H7 (cell line): ENCODE data around the gene GTPBP4. TPM values are rescaled to one million over a fixed set of nuclear protein-coding genes. Genes with fewer than 3 reads are reported as not detected.
A peak's percentile ranks its signal among the peaks of the same experiment; 100 is the strongest.
"Not testable (repeated sequence)": the region's sequence is repeated elsewhere in the genome, so short reads cannot be mapped to it uniquely, and the experiment has no call there.

Experiments
- DNase-seq: peaks from one replicate; pipeline ENCODE4 v3.0.0; 2012
- H3K27me3 ChIP-seq: 2 replicates; pipeline ENCODE4 v1.6.0; 2011; ENCODE audit warnings: mild to moderate bottlenecking, low read length; ENCODE audit not compliant: control insufficient read depth, insufficient read depth
- H3K36me3 ChIP-seq: replicated peaks from 2 replicates; pipeline ENCODE4 v1.5.1; 2011; ENCODE audit warnings: low read length; ENCODE audit not compliant: control insufficient read depth, insufficient read depth
- H3K4me3 ChIP-seq: 2 replicates; pipeline ENCODE4 v1.5.1; 2011; ENCODE audit warnings: low read depth, mild to moderate bottlenecking, control low read depth, low read length, moderate library complexity; ENCODE audit not compliant: insufficient read depth
- total RNA-seq: library from RNA; depleted of rRNA; stranded (reverse); fragments of >200 nt; shearing (Covaris generic); gene quantifications from 2 replicates; pipeline ENCODE4 v1.2.3, GENCODE V29; 2014

Gene GTPBP4
- total RNA-seq, 1 experiment from 2014 or later = 40.8 TPM

DNA sequence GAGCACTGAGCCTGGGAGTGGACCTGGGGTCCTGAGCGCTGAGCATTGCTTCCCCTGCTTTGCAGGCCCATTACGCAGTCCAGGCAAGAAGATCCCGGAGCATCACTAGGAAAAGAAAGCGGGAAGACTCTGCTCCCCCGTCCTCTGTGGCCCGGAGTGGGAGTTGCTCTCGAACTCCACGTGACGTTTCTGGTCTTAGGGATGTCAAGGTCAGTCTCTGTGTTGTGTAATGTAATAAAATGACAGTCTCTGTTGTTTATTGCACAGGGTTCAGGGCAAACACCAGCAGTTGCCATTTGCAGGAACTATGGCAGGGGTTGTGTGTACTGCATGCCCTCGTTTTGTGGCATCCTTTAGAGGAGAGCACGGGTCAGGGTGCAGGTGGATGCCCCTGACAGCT, 27.5 kb downstream of the GTPBP4 start:
- no peak overlapping the region for H3K4me3 ChIP-seq
- no peak for DNase-seq
- H3K36me3 ChIP-seq = peaks cover 47% of the 10 kb centered on the region
- no peaks in the 10 kb centered on the region for H3K27me3 ChIP-seq

DNA sequence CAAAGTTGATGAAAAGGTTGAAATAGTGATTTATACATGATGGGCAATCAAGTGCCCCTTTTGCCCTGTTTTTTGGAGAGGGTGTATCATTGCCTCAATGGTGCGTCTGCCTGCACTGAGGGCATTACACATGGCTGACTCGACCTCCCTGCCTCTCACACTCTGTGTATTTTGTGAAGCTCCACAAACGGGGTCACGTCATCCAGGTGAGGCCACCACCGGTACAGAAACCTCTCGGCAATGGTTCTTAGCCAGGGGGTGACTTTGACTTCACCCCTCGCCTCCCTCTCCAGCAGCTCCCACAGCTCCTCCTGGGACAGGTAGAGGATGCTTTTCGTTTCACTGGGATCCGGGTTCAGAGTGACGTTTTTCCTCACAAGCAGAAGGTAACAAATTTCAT, 31.1 kb downstream of the GTPBP4 start:
- Histone ChIP-seq H3K4me3 (no peak overlapping the region), H3K36me3 (peaks cover 23% of the 10 kb centered on the region), H3K27me3 (no peaks in the 10 kb centered on the region)
- DNase-seq = no peak

DNA sequence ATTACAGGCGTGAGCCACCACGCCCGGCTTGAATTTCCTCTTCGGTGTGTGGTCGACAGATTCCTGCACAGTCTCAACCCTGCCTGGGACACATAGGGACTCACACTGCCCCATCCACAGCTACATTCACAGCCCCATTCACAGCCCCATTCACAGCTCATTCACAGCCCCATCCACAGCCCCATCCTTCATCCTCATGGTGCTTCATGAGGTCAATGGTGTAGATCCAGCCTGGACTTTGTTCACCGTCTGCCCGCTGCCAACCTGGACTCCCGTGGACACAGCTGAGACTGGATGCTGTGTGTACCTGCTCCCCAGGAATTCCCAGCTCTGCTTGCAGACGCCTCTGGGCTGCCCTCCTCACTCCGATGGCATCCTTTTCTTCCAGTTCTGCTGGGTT, 32.2 kb downstream of the GTPBP4 start:
- no peaks in the 10 kb centered on the region for H3K27me3 ChIP-seq
- H3K4me3 ChIP-seq = no peak overlapping the region
- H3K36me3 ChIP-seq = peaks cover 19% of the 10 kb centered on the region
- DNase-seq = peak; percentile 19

DNA sequence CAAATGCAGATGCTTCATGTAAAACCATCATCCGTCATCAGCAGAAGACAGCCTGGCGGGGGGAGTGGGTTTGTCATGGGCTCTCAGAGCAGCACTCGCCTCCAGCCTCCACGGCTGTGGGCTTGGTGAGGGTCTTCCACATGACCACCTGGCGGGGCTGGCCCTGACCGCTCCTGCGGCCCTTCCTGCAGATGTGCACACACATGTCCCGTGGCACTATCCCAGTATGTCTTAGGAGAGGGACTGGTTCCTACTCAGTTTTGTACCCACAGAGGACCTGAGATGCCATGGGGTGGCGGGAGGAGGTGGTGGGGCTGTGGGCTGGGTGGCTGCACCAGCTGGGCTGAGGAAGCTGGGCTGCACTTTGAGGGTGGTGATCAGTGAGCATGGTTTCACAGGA, 32.7 kb downstream of the GTPBP4 start:
- no peak overlapping the region for H3K4me3 ChIP-seq
- peaks cover 15% of the 10 kb centered on the region for H3K36me3 ChIP-seq
- no peaks in the 10 kb centered on the region for H3K27me3 ChIP-seq
- peak; percentile 32 for DNase-seq

DNA sequence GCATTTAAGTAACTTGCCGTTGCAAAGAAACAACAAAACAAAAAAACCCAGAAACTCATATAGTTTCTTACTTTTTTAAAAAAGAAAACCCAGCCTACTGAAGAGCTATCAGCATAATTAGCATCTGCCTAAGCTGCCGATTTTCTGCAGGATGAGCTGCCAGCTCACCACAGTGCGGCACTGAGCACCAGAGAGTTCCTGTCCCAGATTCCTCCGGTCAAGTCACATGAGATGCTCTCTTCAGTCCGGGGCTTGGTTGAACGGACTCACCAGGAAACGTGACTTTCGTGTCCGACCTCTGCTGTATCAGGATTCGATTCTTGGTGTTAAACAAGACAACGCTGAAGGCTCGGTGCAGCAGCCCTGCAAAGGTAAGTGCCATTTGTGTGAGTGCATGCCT, 34.2 kb downstream of the GTPBP4 start:
- peak; percentile 44 for DNase-seq
- Histone ChIP-seq H3K4me3 (no peak overlapping the region), H3K27me3 (no peaks in the 10 kb centered on the region), H3K36me3 (peaks cover 3% of the 10 kb centered on the region)

DNA sequence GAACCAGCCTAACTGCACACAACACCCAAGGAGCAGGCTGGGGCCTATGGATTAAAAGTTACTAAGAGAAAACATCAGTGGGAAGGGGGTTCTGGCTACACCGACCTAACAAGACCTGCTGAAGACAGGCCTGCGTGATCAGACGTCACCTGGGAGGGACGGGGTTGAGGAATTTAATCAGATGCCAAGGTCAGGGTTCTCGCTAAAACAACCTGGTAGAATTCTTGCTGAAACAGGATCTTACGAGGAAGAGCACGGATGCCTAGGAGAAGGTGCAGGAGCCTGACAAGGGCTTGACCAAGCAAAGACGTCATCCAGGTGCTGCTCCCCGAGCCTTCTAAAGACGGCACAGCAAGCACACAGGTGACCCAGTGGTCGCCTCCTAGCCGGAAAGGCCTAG, 35.9 kb downstream of the GTPBP4 start:
- Histone ChIP-seq H3K27me3 (no peaks in the 10 kb centered on the region), H3K4me3 (no peak overlapping the region), H3K36me3 (no peaks in the 10 kb centered on the region)
- DNase-seq = no peak

DNA sequence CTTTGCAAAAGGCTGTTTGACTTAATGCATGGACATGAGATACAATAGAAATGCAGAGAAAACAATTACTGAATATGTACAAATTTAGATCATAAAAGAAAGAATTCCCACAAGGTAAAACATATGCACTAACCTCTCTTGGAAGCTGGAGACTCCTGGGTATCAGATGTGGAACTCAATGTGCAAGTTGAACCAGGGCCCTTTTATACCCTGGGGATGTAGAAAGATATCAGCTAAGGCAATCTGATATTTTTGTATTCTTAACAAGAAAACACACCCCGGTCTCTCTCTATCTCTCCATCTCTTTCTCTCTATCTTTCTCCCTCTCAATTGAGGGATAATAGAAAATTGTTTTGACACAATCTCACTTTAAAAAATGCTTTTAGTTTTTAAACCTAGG, 37.4 kb downstream of the GTPBP4 start, which contains the start of gene IDI2:
Gene IDI2, minus strand, starts transcription at position 177 of the 400 bp plus-strand sequence. CDS start 1,136 bp downstream, outside the sequence.
- no peak for DNase-seq
- H3K4me3 ChIP-seq = no peak within 1 kb of the TSS
- no peaks in the 10 kb centered on the region for H3K36me3 ChIP-seq
- no peaks in the 10 kb centered on the region for H3K27me3 ChIP-seq

DNA sequence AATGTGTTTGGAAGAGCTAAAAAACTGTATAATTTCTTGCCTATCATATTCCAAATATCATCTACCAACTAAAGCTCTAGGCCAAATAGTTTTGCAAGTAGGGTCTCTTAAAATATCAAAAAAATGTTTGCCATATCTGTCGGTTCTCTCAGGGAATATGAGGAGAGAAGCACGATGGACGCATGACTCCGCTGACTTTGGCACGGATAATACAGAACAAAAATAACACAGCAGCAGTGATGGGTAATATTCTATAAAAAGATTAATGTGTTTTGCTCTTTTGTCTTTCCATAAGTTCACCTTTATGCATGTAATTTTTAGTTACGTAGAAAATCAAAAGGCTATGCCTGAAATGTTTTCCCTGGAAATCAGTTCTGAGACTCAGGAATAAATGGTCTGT, 38.3 kb downstream of the GTPBP4 start:
- Histone ChIP-seq H3K4me3 (no peak overlapping the region), H3K36me3 (no peaks in the 10 kb centered on the region), H3K27me3 (no peaks in the 10 kb centered on the region)
- DNase-seq = no peak

DNA sequence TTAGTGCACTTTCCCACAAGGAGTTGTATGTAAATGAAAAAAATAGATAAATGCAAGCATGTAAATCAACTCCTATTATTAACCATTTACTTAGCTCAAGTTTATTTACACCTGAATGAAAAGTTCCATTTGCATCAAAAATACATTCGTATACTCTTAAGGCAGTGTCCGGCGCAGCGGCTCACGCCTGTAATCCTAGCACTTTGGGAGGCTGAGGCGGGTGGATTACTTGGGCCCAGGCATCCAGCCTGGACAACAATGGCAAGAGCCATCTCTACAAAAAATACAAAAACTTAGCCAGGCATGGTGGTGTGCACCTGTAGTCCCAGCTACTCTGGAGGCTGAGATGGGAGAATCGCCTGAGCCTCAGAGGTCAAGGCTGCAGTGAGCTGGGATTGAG, 41.6 kb downstream of the GTPBP4 start:
- no peaks in the 10 kb centered on the region for H3K36me3 ChIP-seq
- H3K4me3 ChIP-seq = no peak overlapping the region
- DNase-seq = no peak
- H3K27me3 ChIP-seq = no peaks in the 10 kb centered on the region

DNA sequence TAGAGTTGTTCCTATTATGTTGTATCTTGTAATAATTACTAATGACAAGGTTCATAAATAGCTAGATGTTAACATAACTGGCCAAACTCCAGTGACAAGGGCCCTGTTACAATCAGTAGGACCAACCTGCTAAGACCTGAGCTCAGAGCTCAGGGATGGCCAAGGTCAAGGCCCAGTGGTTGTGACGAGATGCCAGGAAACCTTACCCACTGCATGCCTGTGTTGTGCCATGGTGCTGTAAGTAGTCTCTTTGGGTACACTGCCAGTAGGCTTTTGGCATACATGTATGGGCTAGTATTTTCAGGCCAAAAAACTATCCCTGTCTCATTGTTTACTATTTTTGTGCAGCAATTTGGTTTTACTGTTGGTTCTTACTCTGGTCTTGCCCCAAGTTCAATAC, 45.4 kb downstream of the GTPBP4 start:
- DNase-seq = no peak
- Histone ChIP-seq H3K36me3 (no peaks in the 10 kb centered on the region), H3K27me3 (no peaks in the 10 kb centered on the region), H3K4me3 (no peak overlapping the region)

DNA sequence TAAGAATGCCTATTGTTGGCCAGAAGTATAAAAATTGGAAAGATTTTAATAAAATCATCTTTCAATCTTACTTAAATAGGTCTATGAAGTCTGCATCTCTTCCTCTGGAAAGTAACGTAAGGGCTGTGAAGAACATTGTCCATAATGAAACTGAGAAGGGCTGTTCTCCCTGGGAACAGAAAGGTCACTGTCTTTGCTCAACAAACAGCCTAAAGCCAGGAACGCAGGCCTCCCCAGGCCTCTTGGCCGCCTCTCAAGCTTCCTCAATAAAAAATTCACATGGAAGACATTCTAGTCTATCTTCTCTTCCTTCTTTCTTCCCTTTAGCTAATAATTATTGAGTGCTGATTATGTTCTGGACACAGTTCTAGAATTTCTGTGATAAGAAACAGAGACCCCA, 46.5 kb downstream of the GTPBP4 start:
- Histone ChIP-seq H3K4me3 (no peak overlapping the region), H3K36me3 (no peaks in the 10 kb centered on the region), H3K27me3 (no peaks in the 10 kb centered on the region)
- no peak for DNase-seq

DNA sequence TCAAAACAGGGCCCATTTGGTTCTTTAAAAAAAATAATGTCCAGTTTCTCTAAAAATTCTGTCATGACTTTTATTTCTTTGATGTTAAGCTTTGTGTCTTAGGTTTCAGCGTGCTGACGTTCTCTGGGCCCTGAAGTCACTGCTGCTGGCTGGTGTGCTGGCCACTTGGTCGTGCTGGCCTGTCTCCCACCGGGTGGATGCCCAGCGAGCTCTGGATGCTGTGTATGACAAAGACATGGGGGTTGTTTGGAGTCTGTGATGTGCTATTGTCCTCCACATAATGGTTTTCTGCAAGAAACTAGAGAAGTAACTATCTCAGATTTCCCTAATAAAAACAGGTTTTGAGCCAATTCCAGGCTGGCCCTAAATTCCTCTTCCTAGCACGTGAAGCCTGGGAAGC, 47.0 kb downstream of the GTPBP4 start:
- no peaks in the 10 kb centered on the region for H3K27me3 ChIP-seq
- no peak for DNase-seq
- H3K36me3 ChIP-seq = peaks cover 1% of the 10 kb centered on the region; the same call in 1 of the 2 replicates
- no peak overlapping the region for H3K4me3 ChIP-seq

DNA sequence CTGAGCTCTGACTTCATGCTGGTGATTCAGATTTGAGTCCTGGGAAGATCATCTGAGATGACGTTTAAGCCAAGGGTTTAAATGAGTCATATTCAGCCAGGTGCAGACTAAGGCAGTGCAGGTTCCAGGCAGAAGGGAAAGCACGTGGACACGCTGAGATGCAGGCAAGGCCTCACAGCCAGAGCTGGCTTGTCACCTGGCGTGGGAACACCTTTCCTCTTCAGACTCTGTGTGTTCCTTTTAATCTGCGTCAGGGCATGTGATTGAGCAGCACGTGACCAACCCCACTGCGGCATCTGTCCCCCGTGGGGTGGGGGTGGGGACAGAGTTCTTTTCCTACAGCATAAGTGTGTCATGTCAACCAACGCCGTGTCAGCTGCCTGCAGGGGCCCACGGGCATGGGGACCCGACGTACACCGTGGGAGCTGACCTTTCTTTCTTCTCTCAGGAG, 48.1 kb downstream of the GTPBP4 start:
- peaks cover 5% of the 10 kb centered on the region for H3K36me3 ChIP-seq
- no peaks in the 10 kb centered on the region for H3K27me3 ChIP-seq
- H3K4me3 ChIP-seq = no peak overlapping the region
- DNase-seq = no peak

DNA sequence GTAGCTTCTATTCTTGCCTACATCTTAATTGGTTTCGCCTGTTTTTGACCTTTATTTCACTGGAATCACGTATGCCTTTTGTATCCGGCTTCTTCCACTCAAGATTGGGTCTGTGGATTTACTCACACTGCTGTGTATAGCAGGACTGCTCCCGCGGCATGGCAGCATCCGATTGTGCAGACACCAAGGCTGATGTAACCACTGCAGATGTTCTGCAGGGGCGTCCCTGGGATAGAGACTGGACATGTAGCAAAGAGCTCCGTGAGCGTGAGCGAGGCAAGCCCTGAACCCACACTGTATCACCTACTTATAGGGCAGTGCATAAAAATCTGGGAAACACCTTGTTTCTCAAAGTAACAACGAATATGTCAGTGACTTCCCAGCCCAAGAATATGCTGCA, 48.9 kb downstream of the GTPBP4 start:
- Histone ChIP-seq H3K4me3 (no peak overlapping the region), H3K27me3 (no peaks in the 10 kb centered on the region)
- no peak for DNase-seq

DNA sequence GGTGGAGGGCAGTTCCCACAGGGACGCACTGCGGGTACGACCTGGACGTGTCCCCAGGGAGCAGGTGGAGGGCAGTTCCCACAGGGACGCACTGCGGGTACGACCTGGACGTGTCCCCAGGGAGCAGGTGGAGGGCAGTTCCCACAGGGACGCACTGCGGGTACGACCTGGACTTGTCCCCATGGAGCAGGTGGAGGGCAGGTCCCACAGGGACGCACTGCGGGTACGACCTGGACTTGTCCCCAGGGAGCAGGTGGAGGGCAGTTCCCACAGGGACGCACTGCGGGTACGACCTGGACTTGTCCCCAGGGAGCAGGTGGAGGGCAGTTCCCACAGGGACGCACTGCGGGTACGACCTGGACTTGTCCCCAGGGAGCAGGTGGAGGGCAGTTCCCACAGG, 50.5 kb downstream of the GTPBP4 start:
- not testable (repeated sequence) for H3K27me3 ChIP-seq, DNase-seq
- peaks cover 15% of the 10 kb centered on the region for H3K36me3 ChIP-seq

More for the DNA sequence above, 48.9 kb downstream of the GTPBP4 start:
- H3K36me3 ChIP-seq = peaks cover 5% of the 10 kb centered on the region

DNA sequence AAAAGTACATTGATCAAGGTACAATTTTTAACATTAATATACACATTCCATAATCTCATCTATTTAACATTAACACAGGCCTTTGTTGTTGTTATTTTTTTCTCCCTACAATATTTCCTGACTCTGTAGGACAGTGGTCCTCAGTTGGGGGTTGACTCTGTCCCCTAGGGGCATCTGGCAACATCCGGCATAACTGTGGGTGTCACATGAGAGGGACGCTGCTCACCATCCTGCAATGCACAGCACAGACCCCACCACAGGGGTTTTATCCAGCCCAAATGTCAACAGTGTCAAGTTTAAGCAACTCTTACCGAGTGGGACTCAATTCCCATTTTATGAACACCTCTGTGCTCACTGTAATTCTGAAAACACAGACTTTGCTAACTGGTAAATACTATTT, 51.9 kb downstream of the GTPBP4 start:
- Histone ChIP-seq H3K36me3 (peaks cover 15% of the 10 kb centered on the region), H3K27me3 (no peaks in the 10 kb centered on the region)

More for the DNA sequence above, 50.5 kb downstream of the GTPBP4 start:
- H3K4me3 ChIP-seq = not testable (repeated sequence)

More for the DNA sequence above, 51.9 kb downstream of the GTPBP4 start:
- no peak for DNase-seq
- no peak overlapping the region for H3K4me3 ChIP-seq
